Measurements from ENCODE around the gene ASPG.

- no peak for TF ChIP-seq CTCF (conservative IDR thresholded peaks at IDR 0.05)
- TF ChIP-seq EZH2 (IDR thresholded peaks at IDR 0.05; ENCODE audit: low read depth) = no peak
Observed at GRCh38 chr14:104142136-104142945, 56.8 kb downstream of the ASPG start.

Measured in PC-9 (cell line).